K562 (cell line): ENCODE results near the gene RSRC1. TPM values are rescaled to one million over a fixed set of nuclear protein-coding genes. Genes with fewer than 3 reads are reported as not detected.
A peak's percentile ranks its signal among the peaks of the same experiment; 100 is the strongest.

Experiments used
- ATF2 ChIP-seq: sonication (generic); formaldehyde crosslinking; IDR thresholded peaks from 2 replicates; pipeline ENCODE4 v1.8.1; 2022; ENCODE audit warnings: missing genetic modification reagents
- BCL6 ChIP-seq: fragments of 250-450 bp; sonication (Bioruptor Pico); IDR thresholded peaks from 2 replicates; pipeline ENCODE4 v1.4.0; 2020
- BRD9 ChIP-seq: fragments of 450-650 bp; IDR thresholded peaks from 2 replicates; pipeline ENCODE4 v1.6.1; 2018; ENCODE audit warnings: low read depth; ENCODE audit not compliant: partially characterized antibody
- CBFB ChIP-seq: sonication (generic); formaldehyde crosslinking; IDR thresholded peaks from 2 replicates; pipeline ENCODE4 v1.4.0; 2020; ENCODE audit warnings: mild to moderate bottlenecking, missing genetic modification reagents
- CBX3 ChIP-seq, 2 experiments: IDR thresholded peaks; 1 replicate in 1 of 2; 2 replicates in 1 of 2; pipeline ENCODE4 v1.6.1; 2012; ENCODE audit warnings: inconsistent platforms in 2 of 2, low read length in 2 of 2, borderline replicate concordance in 1 of 2, control low read depth in 1 of 2
- CBX5 ChIP-seq: IDR thresholded peaks from 2 replicates; pipeline ENCODE4 v1.6.1; 2014; ENCODE audit warnings: low read depth, borderline replicate concordance
- CEBPG ChIP-seq, 3 experiments: fragments of 200-800 bp in 1 of 3; sonication (Bioruptor generic) in 1 of 3; sonication (generic) in 1 of 3; formaldehyde crosslinking in 1 of 3; IDR thresholded peaks in 2 of 3; conservative IDR thresholded peaks in 1 of 3; 2 replicates each; pipeline versions ENCODE4 v1.6.1 to v1.8.0; 2016 to 2022; ENCODE audit warnings: missing compliant biosample characterization in 2 of 3, missing genetic modification characterization in 2 of 3, mild to moderate bottlenecking in 1 of 3, missing genetic modification reagents in 1 of 3
- FOXJ2 ChIP-seq: fragments of 200-800 bp; sonication (Bioruptor generic); IDR thresholded peaks from 2 replicates; pipeline ENCODE4 v1.6.1; 2016; ENCODE audit warnings: missing genetic modification characterization, missing compliant biosample characterization
- HSF4 ChIP-seq: fragments of 250-450 bp; sonication (Bioruptor Pico); IDR thresholded peaks from 2 replicates; pipeline ENCODE4 v2.1.2; 2022; ENCODE audit warnings: mild to moderate bottlenecking, moderate library complexity, borderline replicate concordance
- JUN ChIP-seq, 2 experiments: sonication (generic) in 1 of 2; formaldehyde crosslinking in 1 of 2; IDR thresholded peaks; 2 replicates each; pipeline versions ENCODE4 v1.6.1 to v1.8.0; 2012 to 2022; ENCODE audit warnings: borderline replicate concordance in 2 of 2, mild to moderate bottlenecking in 2 of 2, improper control_type of control experiment in 1 of 2, low read depth in 1 of 2, low read length in 1 of 2, missing genetic modification reagents in 1 of 2
- MBD1 ChIP-seq: fragments of 250-450 bp; sonication (Bioruptor Pico); IDR thresholded peaks from 2 replicates; pipeline ENCODE4 v1.8.0; 2022; ENCODE audit warnings: inconsistent platforms
- MTA3 ChIP-seq: fragments of 450-650 bp; formaldehyde crosslinking; IDR thresholded peaks from 2 replicates; pipeline ENCODE4 v1.6.1; 2017; ENCODE audit warnings: mild to moderate bottlenecking, borderline replicate concordance
- NFIX ChIP-seq: fragments of 250-450 bp; sonication (Bioruptor Pico); IDR thresholded peaks from 2 replicates; pipeline ENCODE4 v1.4.0; 2020; ENCODE audit warnings: low read depth, mild to moderate bottlenecking, moderate library complexity
- PHB2 ChIP-seq: fragments of 450-650 bp; IDR thresholded peaks from 2 replicates; pipeline ENCODE4 v1.6.1; 2017; ENCODE audit warnings: low read depth
- PPARD ChIP-seq: fragments of 250-450 bp; sonication (Bioruptor Pico); IDR thresholded peaks from 2 replicates; pipeline ENCODE4 v1.8.0; 2022; ENCODE audit warnings: inconsistent platforms, mild to moderate bottlenecking, moderate library complexity
- RBM14 ChIP-seq: fragments of 200-400 bp; formaldehyde crosslinking; IDR thresholded peaks from 2 replicates; pipeline ENCODE4 v1.6.1; 2018; ENCODE audit warnings: low read depth, mild to moderate bottlenecking, low read length, moderate library complexity, borderline replicate concordance; ENCODE audit not compliant: insufficient read depth
- SMARCA4 ChIP-seq: fragments of 450-650 bp; IDR thresholded peaks from 2 replicates; pipeline ENCODE4 v1.6.1; 2016
- SMARCA5 ChIP-seq: fragments of 450-650 bp; IDR thresholded peaks from 2 replicates; pipeline ENCODE4 v1.6.1; 2016
- SNIP1 ChIP-seq: fragments of 450-650 bp; IDR thresholded peaks from 2 replicates; pipeline ENCODE4 v1.7.1; 2017; ENCODE audit warnings: low read depth, mild to moderate bottlenecking
- SRSF7 ChIP-seq: fragments of 200-400 bp; formaldehyde crosslinking; optimal IDR thresholded peaks from 2 replicates; pipeline ENCODE3; 2017; ENCODE audit warnings: mild to moderate bottlenecking, low read depth, low read length
- YY1 ChIP-seq, 3 experiments: IDR thresholded peaks; 2 replicates each; pipeline ENCODE4 v1.6.1; 2011; ENCODE audit warnings: low read length in 2 of 3, mild to moderate bottlenecking in 2 of 3, moderate library complexity in 2 of 3, borderline replicate concordance in 1 of 3, control low read depth in 1 of 3, low read depth in 1 of 3; ENCODE audit not compliant: insufficient read depth in 3 of 3, insufficient replicate concordance in 2 of 3, control insufficient read depth in 1 of 3, insufficient read length in 1 of 3; ENCODE audit errors: extremely low read depth in 1 of 3
- ZBTB12 ChIP-seq: fragments of 250-450 bp; sonication (Bioruptor Pico); IDR thresholded peaks from 2 replicates; pipeline ENCODE4 v1.4.0; 2020
- ZBTB26 ChIP-seq: fragments of 450-650 bp; formaldehyde crosslinking; IDR thresholded peaks from 2 replicates; pipeline ENCODE4 v1.4.0; 2022; ENCODE audit warnings: missing genetic modification characterization
- ZNF696 ChIP-seq: fragments of 250-450 bp; sonication (Bioruptor Pico); conservative IDR thresholded peaks from 2 replicates; pipeline ENCODE4 v1.4.0; 2020; ENCODE audit warnings: mild to moderate bottlenecking, moderate library complexity
- polyA plus RNA-seq, 8 experiments: library from polyadenylated mRNA; depleted of rRNA in 4 of 8; stranded (reverse) in 5 of 8; unstranded in 3 of 8; fragments of >200 nt; fragmentation: Nextera tagmentation in 2 of 8; fragmentation: Illumina TruSeq in 1 of 8; extraction: Ambion mirVana in 2 of 8; extraction: Trizol in 1 of 8; gene quantifications; 2 replicates each; pipeline versions ENCODE4 v1.2.1 to v1.2.3, GENCODE V29; 2011 to 2014; ENCODE audit warnings: inconsistent platforms in 1 of 8, missing spikeins in 1 of 8
- total RNA-seq, 7 experiments: library from RNA; depleted of rRNA in 6 of 7; stranded (reverse); fragments of >200 nt in 6 of 7; fragmentation: Illumina TruSeq in 2 of 7; extraction: Trizol in 2 of 7; gene quantifications; 2 replicates each; pipeline versions ENCODE4 v1.2.1 to v1.2.3, GENCODE V29; 2011 to 2021; ENCODE audit warnings: low replicate concordance in 1 of 7

The RSRC1 gene
- total and polyA plus RNA-seq, 9 of the 15 experiments (the other 6 are each of a cell fraction or from before 2014, with no cell fraction given) = 19.3 to 128 (median 75.5) TPM

- no peak for TF ChIP-seq MBD1
- no peak for TF ChIP-seq BRD9
- TF ChIP-seq CBX3 (IDR thresholded peaks at IDR 0.05; ENCODE audit: borderline replicate concordance in 1 of 2, low read length in 2 of 2) = peak in 1 of 2 experiments; percentile 99; a peak in 2 of 3 replicates
- no peak for TF ChIP-seq ZNF696 (CRISPR knock-in tag)
- TF ChIP-seq JUN (IDR thresholded peaks at IDR 0.05; ENCODE audit: borderline replicate concordance, low read depth, low read length) = no peak
- no peak for TF ChIP-seq JUN (CRISPR knock-in tag; IDR thresholded peaks at IDR 0.05; ENCODE audit: borderline replicate concordance)
- no peak for TF ChIP-seq MTA3
- no peak for TF ChIP-seq FOXJ2 (tag)
- no peak for TF ChIP-seq CEBPG (CRISPR knock-in tag; IDR thresholded peaks at IDR 0.05)
- no peak for TF ChIP-seq CEBPG (tag; conservative IDR thresholded peaks at IDR 0.05 in 1 of 2, IDR thresholded peaks at IDR 0.05 in 1 of 2)
- TF ChIP-seq ZBTB12 (CRISPR knock-in tag) = no peak
- TF ChIP-seq NFIX = no peak
- no peak for TF ChIP-seq ATF2 (CRISPR knock-in tag)
- no peak for TF ChIP-seq PHB2
- no peak for TF ChIP-seq BCL6 (CRISPR knock-in tag)
- no peak for TF ChIP-seq ZBTB26 (CRISPR knock-in tag)
- no peak for TF ChIP-seq CBFB
- TF ChIP-seq SMARCA4 = no peak
- peak; percentile 54; the same call in 1 of the 2 replicates for TF ChIP-seq CBX5
- no peak for TF ChIP-seq YY1 (IDR thresholded peaks at IDR 0.05; ENCODE audit: borderline replicate concordance in 1 of 3, control insufficient read depth in 1 of 3, extremely low read depth in 1 of 3, insufficient read depth in 3 of 3, insufficient read length in 1 of 3, insufficient replicate concordance in 2 of 3, low read depth in 1 of 3, low read length in 2 of 3)
- TF ChIP-seq HSF4 (CRISPR knock-in tag) = no peak
- no peak for TF ChIP-seq RBM14
- TF ChIP-seq SRSF7 = no peak
- peak; percentile 36; the same call in 1 of the 2 replicates for TF ChIP-seq SNIP1
- TF ChIP-seq PPARD (CRISPR knock-in tag) = no peak
- no peak for TF ChIP-seq SMARCA5
These were observed 91.1 kb downstream of the RSRC1 start (continued) for GRCh38 chr3:158200955-158201354.
